ENCODE data around the gene CFAP52.

The CFAP52 gene

GRCh38 chr17:9531034-9531433, 45.4 kb upstream of the CFAP52 start:
- Histone ChIP-seq H3K4me3 (ENCODE audit: insufficient read depth, low read length, poor library complexity, severe bottlenecking) (no peak overlapping the region), H3K4me2 (ENCODE audit: low read depth, low read length, poor library complexity, severe bottlenecking) (no peak overlapping the region), H3K36me3 (ENCODE audit: low read length) (no peaks in the 10 kb centered on the region), H3K9me3 (ENCODE audit: insufficient read depth, low read length) (no peaks in the 10 kb centered on the region), H3K9ac (ENCODE audit: low read length) (no peak overlapping the region), H3K79me2 (ENCODE audit: insufficient read depth, low read length) (no peaks in the 10 kb centered on the region), H3F3A (ENCODE audit: insufficient read depth) (no peaks in the 10 kb centered on the region), H3K27ac (ENCODE audit: low read depth, low read length) (no peak overlapping the region), H4K20me1 (ENCODE audit: low read depth, low read length) (no peaks in the 10 kb centered on the region), H3K27me3 (ENCODE audit: low read length) (no peaks in the 10 kb centered on the region), H2AFZ (ENCODE audit: low read depth, low read length, severe bottlenecking) (no peak overlapping the region), H3K9me2 (replicated peaks; ENCODE audit: insufficient read depth, low read length) (no peaks in the 10 kb centered on the region)
- TF ChIP-seq CTCF (IDR thresholded peaks at IDR 0.05; ENCODE audit: insufficient read depth, low read length, poor library complexity, severe bottlenecking), result no peak
- TF ChIP-seq EZH2phosphoT487 (conservative IDR thresholded peaks at IDR 0.05; ENCODE audit: low read length), result no peak

- H3K36me3 ChIP-seq (ENCODE audit: low read length), result no peaks in the 10 kb centered on the region
- H3K9me3 ChIP-seq (ENCODE audit: insufficient read depth, low read length), result no peaks in the 10 kb centered on the region
- TF ChIP-seq EZH2phosphoT487 (conservative IDR thresholded peaks at IDR 0.05; ENCODE audit: low read length), result no peak
- no peak for TF ChIP-seq CTCF (IDR thresholded peaks at IDR 0.05; ENCODE audit: insufficient read depth, low read length, poor library complexity, severe bottlenecking)
- no peak overlapping the region for H3K4me3 ChIP-seq (ENCODE audit: insufficient read depth, low read length, poor library complexity, severe bottlenecking)
- H3K27me3 ChIP-seq (ENCODE audit: low read length), result no peaks in the 10 kb centered on the region
- H2AFZ ChIP-seq (ENCODE audit: low read depth, low read length, severe bottlenecking), result no peak overlapping the region
- H3K27ac ChIP-seq (ENCODE audit: low read depth, low read length), result no peak overlapping the region
- no peak overlapping the region for H3K4me2 ChIP-seq (ENCODE audit: low read depth, low read length, poor library complexity, severe bottlenecking)
- no peaks in the 10 kb centered on the region for H4K20me1 ChIP-seq (ENCODE audit: low read depth, low read length)
- H3K79me2 ChIP-seq (ENCODE audit: insufficient read depth, low read length), result no peaks in the 10 kb centered on the region
- no peaks in the 10 kb centered on the region for H3F3A ChIP-seq (ENCODE audit: insufficient read depth)
- H3K9me2 ChIP-seq (replicated peaks; ENCODE audit: insufficient read depth, low read length), result no peaks in the 10 kb centered on the region
- H3K9ac ChIP-seq (ENCODE audit: low read length), result no peak overlapping the region
Observed at GRCh38 chr17:9532715-9533114, 43.7 kb upstream of the CFAP52 start.

GRCh38 chr17:9533441-9533840, 43.0 kb upstream of the CFAP52 start:
- H3K79me2 ChIP-seq (ENCODE audit: insufficient read depth, low read length), result no peaks in the 10 kb centered on the region
- no peaks in the 10 kb centered on the region for H3K9me3 ChIP-seq (ENCODE audit: insufficient read depth, low read length)
- H3K4me2 ChIP-seq (ENCODE audit: low read depth, low read length, poor library complexity, severe bottlenecking), result no peak overlapping the region
- H3K36me3 ChIP-seq (ENCODE audit: low read length), result no peaks in the 10 kb centered on the region
- H2AFZ ChIP-seq (ENCODE audit: low read depth, low read length, severe bottlenecking), result no peak overlapping the region
- H3K4me3 ChIP-seq (ENCODE audit: insufficient read depth, low read length, poor library complexity, severe bottlenecking), result no peak overlapping the region
- H3K9me2 ChIP-seq (replicated peaks; ENCODE audit: insufficient read depth, low read length), result no peaks in the 10 kb centered on the region
- H4K20me1 ChIP-seq (ENCODE audit: low read depth, low read length), result no peaks in the 10 kb centered on the region
- no peak overlapping the region for H3K27ac ChIP-seq (ENCODE audit: low read depth, low read length)
- no peaks in the 10 kb centered on the region for H3F3A ChIP-seq (ENCODE audit: insufficient read depth)
- TF ChIP-seq CTCF (IDR thresholded peaks at IDR 0.05; ENCODE audit: insufficient read depth, low read length, poor library complexity, severe bottlenecking) (no peak), EZH2phosphoT487 (conservative IDR thresholded peaks at IDR 0.05; ENCODE audit: low read length) (no peak)
- H3K9ac ChIP-seq (ENCODE audit: low read length), result no peak overlapping the region
- no peaks in the 10 kb centered on the region for H3K27me3 ChIP-seq (ENCODE audit: low read length)
